ENCODE data around the gene PIMREG. TPM values are rescaled to one million over a fixed set of nuclear protein-coding genes. Genes with fewer than 3 reads are reported as not detected.

The PIMREG gene
- total RNA-seq, 1 donor from 2014 or later = 9.1 TPM

DNA sequence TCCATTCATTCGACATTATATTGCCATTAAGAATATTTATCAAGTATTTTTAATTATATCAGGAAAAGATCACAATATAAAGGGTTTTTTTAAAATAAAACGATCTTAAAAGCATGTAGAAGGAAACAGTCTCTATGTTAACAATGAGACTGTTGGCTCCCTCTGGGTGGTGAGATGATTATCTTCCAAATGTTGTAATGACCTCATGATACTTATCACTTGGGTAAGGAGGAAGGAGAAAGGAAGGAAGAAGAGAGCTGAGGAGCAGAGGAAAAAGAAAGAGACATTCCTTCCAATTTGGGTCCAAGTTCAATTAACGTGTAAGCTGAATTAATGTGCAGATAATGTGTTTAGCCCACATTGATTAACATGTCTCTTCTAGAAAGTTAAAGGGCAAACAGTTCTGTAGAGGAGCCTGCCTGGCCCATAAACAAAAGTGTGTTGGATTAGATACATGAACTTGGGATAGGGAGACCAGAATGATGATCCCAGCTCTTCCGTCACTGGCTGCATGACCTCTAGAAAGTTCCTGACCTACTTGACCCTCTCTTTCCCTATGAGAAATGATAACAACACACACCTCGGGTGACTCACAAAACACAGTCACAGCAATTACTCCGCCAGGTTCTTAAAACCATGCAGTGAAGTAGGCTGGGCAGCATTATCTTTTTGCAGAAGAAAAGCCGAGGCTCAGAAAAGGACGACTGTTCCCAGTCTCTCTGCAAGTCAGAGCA, 32.0 kb downstream of the PIMREG start:
- TF ChIP-seq, protein P1, sequence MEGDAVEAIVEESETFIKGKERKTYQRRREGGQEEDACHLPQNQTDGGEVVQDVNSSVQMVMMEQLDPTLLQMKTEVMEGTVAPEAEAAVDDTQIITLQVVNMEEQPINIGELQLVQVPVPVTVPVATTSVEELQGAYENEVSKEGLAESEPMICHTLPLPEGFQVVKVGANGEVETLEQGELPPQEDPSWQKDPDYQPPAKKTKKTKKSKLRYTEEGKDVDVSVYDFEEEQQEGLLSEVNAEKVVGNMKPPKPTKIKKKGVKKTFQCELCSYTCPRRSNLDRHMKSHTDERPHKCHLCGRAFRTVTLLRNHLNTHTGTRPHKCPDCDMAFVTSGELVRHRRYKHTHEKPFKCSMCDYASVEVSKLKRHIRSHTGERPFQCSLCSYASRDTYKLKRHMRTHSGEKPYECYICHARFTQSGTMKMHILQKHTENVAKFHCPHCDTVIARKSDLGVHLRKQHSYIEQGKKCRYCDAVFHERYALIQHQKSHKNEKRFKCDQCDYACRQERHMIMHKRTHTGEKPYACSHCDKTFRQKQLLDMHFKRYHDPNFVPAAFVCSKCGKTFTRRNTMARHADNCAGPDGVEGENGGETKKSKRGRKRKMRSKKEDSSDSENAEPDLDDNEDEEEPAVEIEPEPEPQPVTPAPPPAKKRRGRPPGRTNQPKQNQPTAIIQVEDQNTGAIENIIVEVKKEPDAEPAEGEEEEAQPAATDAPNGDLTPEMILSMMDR (IDR thresholded peaks at IDR 0.05; ENCODE audit: unreplicated experiment) = no peak
- no peak overlapping the region for H3K27ac Mint-ChIP-seq (ENCODE audit: unreplicated experiment)
- H3K27me3 Mint-ChIP-seq (ENCODE audit: unreplicated experiment) = peaks cover 1% of the 10 kb centered on the region
- H3K9me3 Mint-ChIP-seq (ENCODE audit: unreplicated experiment) = no peaks in the 10 kb centered on the region
- peaks cover 6% of the 10 kb centered on the region for H3K4me1 Mint-ChIP-seq (ENCODE audit: unreplicated experiment)
- no peak overlapping the region for H3K4me3 Mint-ChIP-seq (ENCODE audit: unreplicated experiment)
- no peak for DNase-seq (ENCODE audit: low spot score)
- peaks cover 4% of the 10 kb centered on the region for H3K36me3 Mint-ChIP-seq (ENCODE audit: low read depth, unreplicated experiment)

- Mint-ChIP-seq H3K4me3 (ENCODE audit: unreplicated experiment) (no peak overlapping the region), H3K36me3 (ENCODE audit: low read depth, unreplicated experiment) (peaks cover 4% of the 10 kb centered on the region), H3K4me1 (ENCODE audit: unreplicated experiment) (peaks cover 6% of the 10 kb centered on the region), H3K27me3 (ENCODE audit: unreplicated experiment) (peaks cover 1% of the 10 kb centered on the region), H3K27ac (ENCODE audit: unreplicated experiment) (no peak overlapping the region), H3K9me3 (ENCODE audit: unreplicated experiment) (no peaks in the 10 kb centered on the region)
- TF ChIP-seq, protein P1 (IDR thresholded peaks at IDR 0.05; ENCODE audit: unreplicated experiment) = no peak
- no peak for DNase-seq (ENCODE audit: low spot score)
Measured at GRCh38 chr17:6476810-6477179, 32.5 kb downstream of the PIMREG start.

DNA sequence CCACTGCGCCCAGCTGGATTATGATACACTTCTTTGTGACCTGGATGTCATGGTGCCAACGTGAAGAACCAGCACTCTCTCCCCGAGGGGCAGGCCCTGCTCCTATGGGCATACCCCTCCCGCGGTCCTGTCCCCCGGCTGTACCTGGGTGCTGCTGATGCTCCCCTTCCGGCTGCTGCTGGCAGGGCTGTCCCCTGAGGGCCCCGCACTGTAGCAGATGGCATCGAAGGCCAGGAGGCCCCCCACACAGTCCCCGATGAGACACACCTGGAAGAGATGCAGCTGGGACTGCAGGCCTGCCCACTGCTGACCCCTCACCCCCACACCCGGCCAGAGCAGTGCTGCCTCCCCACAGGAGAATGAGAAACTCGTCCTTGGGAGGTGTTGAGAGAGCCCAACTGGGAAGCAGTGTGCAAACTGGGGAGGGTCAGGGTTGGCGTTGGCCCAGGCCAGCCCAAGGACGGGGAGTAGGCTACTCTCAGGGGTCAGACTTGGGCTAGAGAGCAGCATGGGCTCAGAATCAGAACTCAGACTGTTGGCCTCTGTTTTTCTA, 33.7 kb downstream of the PIMREG start:
- H3K4me3 Mint-ChIP-seq (ENCODE audit: unreplicated experiment) = no peak overlapping the region
- no peak overlapping the region for H3K27ac Mint-ChIP-seq (ENCODE audit: unreplicated experiment)
- TF ChIP-seq, protein P1 (IDR thresholded peaks at IDR 0.05; ENCODE audit: unreplicated experiment) = no peak
- H3K36me3 Mint-ChIP-seq (ENCODE audit: low read depth, unreplicated experiment) = no peaks in the 10 kb centered on the region
- DNase-seq (ENCODE audit: low spot score) = no peak
- no peaks in the 10 kb centered on the region for H3K9me3 Mint-ChIP-seq (ENCODE audit: unreplicated experiment)
- H3K27me3 Mint-ChIP-seq (ENCODE audit: unreplicated experiment) = peaks cover 8% of the 10 kb centered on the region
- peaks cover 6% of the 10 kb centered on the region for H3K4me1 Mint-ChIP-seq (ENCODE audit: unreplicated experiment)

DNA sequence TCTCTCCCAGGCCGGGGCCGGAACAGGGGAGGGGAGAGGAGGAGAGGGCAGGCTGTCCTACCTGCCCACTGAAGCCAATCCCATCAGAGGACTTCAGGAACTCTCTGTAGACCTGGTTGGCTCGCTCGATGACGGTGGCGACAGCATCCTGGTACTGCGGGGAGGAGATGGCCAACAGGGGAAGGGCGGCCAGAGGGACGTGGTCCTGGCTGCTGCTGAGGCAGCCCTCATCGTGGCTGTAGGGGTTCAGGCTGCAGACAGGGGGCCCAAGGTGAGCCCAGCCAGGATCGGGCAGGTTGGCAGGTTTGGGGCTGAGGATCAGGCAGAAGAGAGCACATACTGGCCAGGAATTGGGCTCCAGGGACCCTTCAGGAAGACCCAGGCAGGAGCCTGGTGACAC, 34.2 kb downstream of the PIMREG start:
- H3K4me3 Mint-ChIP-seq (ENCODE audit: unreplicated experiment) = no peak overlapping the region
- H3K36me3 Mint-ChIP-seq (ENCODE audit: low read depth, unreplicated experiment) = no peaks in the 10 kb centered on the region
- peaks cover 8% of the 10 kb centered on the region for H3K27me3 Mint-ChIP-seq (ENCODE audit: unreplicated experiment)
- TF ChIP-seq, protein P1 (IDR thresholded peaks at IDR 0.05; ENCODE audit: unreplicated experiment) = no peak
- no peak overlapping the region for H3K27ac Mint-ChIP-seq (ENCODE audit: unreplicated experiment)
- peaks cover 10% of the 10 kb centered on the region for H3K4me1 Mint-ChIP-seq (ENCODE audit: unreplicated experiment)
- no peaks in the 10 kb centered on the region for H3K9me3 Mint-ChIP-seq (ENCODE audit: unreplicated experiment)
- DNase-seq (ENCODE audit: low spot score) = no peak

GRCh38 chr17:6479622-6480302, 35.5 kb downstream of the PIMREG start:
- no peak overlapping the region for H3K27ac Mint-ChIP-seq (ENCODE audit: unreplicated experiment)
- H3K27me3 Mint-ChIP-seq (ENCODE audit: unreplicated experiment) = peaks cover 8% of the 10 kb centered on the region
- peaks cover 17% of the 10 kb centered on the region for H3K4me1 Mint-ChIP-seq (ENCODE audit: unreplicated experiment)
- no peak overlapping the region for H3K4me3 Mint-ChIP-seq (ENCODE audit: unreplicated experiment)
- TF ChIP-seq, protein P1 (IDR thresholded peaks at IDR 0.05; ENCODE audit: unreplicated experiment) = no peak
- no peak for DNase-seq (ENCODE audit: low spot score)
- H3K36me3 Mint-ChIP-seq (ENCODE audit: low read depth, unreplicated experiment) = no peaks in the 10 kb centered on the region
- H3K9me3 Mint-ChIP-seq (ENCODE audit: unreplicated experiment) = no peaks in the 10 kb centered on the region

Data from endothelial cell (in vitro differentiated cells).